HL-60/S4 treated with phorbol 12-myristate 13-acetate at 8.2 ng/mL for 4 days and 3 days (cell line): ENCODE measurements around the gene IL17REL.

Source experiments
- in situ Hi-C: fragments of 300-500 bp; cut with MboI; formaldehyde crosslinking; loops from 2 replicates; pipeline ENCODE4 v1.15.0; 2022; ENCODE audit warnings: low sequenced_read_pairs

The IL17REL gene

GRCh38 chr22:49971232-49972162 lies 41.1 kb downstream of the IL17REL start:
- in situ Hi-C loops, result no loop called here

- in situ Hi-C loops, result no loop called here
These were observed 41.9 kb downstream of the IL17REL start for GRCh38 chr22:49970528-49971231.

- in situ Hi-C loops, result no loop called here
These were observed 42.6 kb downstream of the IL17REL start for GRCh38 chr22:49969751-49970527.

GRCh38 chr22:49968831-49969661 lies 43.5 kb downstream of the IL17REL start:
- in situ Hi-C loops, result no loop called here

- in situ Hi-C loops, result no loop called here
These were observed 44.2 kb downstream of the IL17REL start for GRCh38 chr22:49968313-49968830.

- in situ Hi-C loops, result no loop called here
These were observed 44.8 kb downstream of the IL17REL start for GRCh38 chr22:49967706-49968208.

GRCh38 chr22:49966774-49967705 lies 45.5 kb downstream of the IL17REL start:
- in situ Hi-C loops, result no loop called here

GRCh38 chr22:49966041-49966773 lies 46.4 kb downstream of the IL17REL start:
- in situ Hi-C loops, result no loop called here

- in situ Hi-C loops, result no loop called here
These were observed 47.2 kb downstream of the IL17REL start for GRCh38 chr22:49965091-49966040.

GRCh38 chr22:49964136-49965090 lies 48.2 kb downstream of the IL17REL start:
- in situ Hi-C loops, result no loop called here

GRCh38 chr22:49963647-49964026 lies 48.9 kb downstream of the IL17REL start:
- in situ Hi-C loops, result no loop called here

- in situ Hi-C loops, result no loop called here
These were observed 49.6 kb downstream of the IL17REL start for GRCh38 chr22:49962751-49963646.

- in situ Hi-C loops, result no loop called here
These were observed 50.4 kb downstream of the IL17REL start for GRCh38 chr22:49962012-49962750.

- in situ Hi-C loops, result no loop called here
These were observed 51.0 kb downstream of the IL17REL start for GRCh38 chr22:49961601-49962011.
